Measurements from ENCODE around the gene C9orf152.

The C9orf152 gene, protein sequence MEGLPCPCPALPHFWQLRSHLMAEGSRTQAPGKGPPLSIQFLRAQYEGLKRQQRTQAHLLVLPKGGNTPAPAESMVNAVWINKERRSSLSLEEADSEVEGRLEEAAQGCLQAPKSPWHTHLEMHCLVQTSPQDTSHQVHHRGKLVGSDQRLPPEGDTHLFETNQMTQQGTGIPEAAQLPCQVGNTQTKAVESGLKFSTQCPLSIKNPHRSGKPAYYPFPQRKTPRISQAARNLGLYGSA

DNA sequence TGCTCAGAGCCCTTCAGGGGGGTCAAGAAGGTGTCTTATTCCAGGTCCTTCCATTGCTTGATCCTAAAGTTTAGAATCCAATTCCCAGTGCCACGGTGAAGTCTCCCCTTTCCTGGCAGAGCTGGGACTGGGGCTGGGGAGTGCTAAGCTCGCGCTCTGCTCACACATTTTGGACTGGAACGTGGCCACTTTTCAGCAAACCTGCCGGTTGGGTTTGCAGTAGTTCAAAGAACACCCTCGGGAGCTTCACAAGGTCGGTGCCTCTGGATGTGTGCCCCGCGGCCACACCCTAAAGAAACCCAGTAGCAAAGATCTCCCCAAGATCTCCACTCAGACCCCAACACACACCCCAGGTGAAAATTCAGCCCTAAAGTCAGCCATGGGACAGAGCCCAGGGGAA, at the start of gene C9orf152:
Gene C9orf152, minus strand, starts transcription at position 129 of the 400 bp plus-strand sequence. CDS start 580 bp downstream, outside the sequence.
- TF ChIP-seq, protein P1, sequence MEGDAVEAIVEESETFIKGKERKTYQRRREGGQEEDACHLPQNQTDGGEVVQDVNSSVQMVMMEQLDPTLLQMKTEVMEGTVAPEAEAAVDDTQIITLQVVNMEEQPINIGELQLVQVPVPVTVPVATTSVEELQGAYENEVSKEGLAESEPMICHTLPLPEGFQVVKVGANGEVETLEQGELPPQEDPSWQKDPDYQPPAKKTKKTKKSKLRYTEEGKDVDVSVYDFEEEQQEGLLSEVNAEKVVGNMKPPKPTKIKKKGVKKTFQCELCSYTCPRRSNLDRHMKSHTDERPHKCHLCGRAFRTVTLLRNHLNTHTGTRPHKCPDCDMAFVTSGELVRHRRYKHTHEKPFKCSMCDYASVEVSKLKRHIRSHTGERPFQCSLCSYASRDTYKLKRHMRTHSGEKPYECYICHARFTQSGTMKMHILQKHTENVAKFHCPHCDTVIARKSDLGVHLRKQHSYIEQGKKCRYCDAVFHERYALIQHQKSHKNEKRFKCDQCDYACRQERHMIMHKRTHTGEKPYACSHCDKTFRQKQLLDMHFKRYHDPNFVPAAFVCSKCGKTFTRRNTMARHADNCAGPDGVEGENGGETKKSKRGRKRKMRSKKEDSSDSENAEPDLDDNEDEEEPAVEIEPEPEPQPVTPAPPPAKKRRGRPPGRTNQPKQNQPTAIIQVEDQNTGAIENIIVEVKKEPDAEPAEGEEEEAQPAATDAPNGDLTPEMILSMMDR (IDR thresholded peaks at IDR 0.05; ENCODE audit: control insufficient read depth, insufficient read depth, low read depth, low read length, missing control alignments): no peak
- no peak for DNase-seq (ENCODE audit: low read depth)
- no peak within 1 kb of the TSS for H3K4me3 ChIP-seq (ENCODE audit: control insufficient read depth, low read depth, low read length)

DNA sequence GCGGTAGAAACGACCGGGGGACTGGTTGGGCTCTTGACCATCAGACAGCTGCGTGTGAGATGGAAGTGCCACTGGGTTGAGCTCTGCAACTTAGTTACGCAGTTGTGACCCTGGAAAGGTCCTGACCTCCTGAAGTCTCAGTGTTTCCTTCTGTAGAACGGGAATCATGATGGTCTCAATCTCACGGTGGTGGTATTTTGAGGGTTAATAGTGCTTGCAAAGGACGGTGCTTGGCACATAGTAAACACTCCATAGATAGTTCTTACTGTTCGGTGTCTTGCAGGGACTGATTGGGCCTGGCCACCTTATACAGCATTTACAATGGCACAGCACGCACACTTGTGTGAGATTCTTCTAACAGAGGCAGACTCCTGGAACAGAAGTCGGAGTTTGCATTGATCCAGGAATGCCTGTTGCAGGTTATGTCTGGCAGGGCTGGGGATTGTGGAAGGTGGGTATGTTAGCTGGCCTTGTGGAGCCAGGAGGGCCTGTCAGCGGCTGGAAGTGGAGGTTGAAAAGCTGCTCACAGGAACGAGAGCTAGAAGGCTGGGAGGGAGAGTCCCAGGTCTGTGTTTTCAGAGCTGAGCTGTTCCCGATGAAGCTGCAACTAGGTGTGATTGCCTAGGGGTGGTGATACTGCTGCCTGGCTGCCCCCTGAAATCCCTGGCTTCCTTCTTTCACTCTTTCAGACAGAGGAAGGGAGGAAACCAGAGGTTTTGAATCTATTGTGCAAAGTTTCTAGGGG, 49.3 kb upstream of the C9orf152 start:
- peak overlapping the region; percentile 70 for H3K4me3 ChIP-seq (ENCODE audit: control insufficient read depth, low read depth, low read length)
- TF ChIP-seq, protein P1 (IDR thresholded peaks at IDR 0.05; ENCODE audit: control insufficient read depth, insufficient read depth, low read depth, low read length, missing control alignments): no peak
- no peak for DNase-seq (ENCODE audit: low read depth)

DNA sequence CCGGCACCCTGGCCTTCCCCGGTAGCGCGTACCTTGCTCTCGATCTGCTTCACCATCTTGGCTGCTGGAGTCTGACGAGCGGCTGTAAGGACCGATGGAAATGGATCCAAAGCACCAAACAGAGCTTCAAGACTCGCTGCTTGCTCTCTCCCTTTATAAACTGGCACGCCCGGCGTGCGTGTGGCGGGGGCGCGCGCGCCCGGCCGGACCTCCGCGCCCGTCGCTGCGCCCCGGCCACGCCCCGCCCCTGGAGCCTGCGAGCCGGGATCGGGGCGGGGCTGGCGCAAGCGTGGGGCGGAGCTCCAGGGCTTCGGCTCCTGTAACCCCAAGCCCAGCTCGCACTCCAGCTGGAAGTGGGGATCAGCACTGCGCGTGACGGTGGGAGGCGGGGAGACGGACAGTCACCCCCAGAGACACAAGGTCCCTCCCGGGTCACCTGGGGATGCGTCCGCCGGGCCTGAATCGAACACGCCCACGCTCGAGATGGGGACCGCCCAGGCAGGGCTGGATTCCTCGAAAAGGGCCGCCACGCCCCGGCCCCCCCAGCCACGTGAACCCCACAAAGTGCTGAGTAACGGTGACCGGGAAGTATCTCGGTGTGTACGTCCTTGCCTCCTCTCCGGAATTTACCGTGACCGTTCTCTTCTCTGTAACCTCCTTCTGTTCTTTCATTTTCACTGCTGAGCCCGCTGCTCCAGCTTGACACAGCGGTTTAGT, 48.6 kb upstream of the C9orf152 start, which contains the start of gene TXN:
Gene TXN, minus strand, starts transcription at position 128 of the 717 bp plus-strand sequence. Its CDS starts 72 bp downstream, at position 56.
- peak within 1 kb of the TSS; percentile 70 for H3K4me3 ChIP-seq (ENCODE audit: control insufficient read depth, low read depth, low read length)
- TF ChIP-seq, protein P1 (IDR thresholded peaks at IDR 0.05; ENCODE audit: control insufficient read depth, insufficient read depth, low read depth, low read length, missing control alignments): no peak
- peak; percentile 63 for DNase-seq (ENCODE audit: low read depth)

DNA sequence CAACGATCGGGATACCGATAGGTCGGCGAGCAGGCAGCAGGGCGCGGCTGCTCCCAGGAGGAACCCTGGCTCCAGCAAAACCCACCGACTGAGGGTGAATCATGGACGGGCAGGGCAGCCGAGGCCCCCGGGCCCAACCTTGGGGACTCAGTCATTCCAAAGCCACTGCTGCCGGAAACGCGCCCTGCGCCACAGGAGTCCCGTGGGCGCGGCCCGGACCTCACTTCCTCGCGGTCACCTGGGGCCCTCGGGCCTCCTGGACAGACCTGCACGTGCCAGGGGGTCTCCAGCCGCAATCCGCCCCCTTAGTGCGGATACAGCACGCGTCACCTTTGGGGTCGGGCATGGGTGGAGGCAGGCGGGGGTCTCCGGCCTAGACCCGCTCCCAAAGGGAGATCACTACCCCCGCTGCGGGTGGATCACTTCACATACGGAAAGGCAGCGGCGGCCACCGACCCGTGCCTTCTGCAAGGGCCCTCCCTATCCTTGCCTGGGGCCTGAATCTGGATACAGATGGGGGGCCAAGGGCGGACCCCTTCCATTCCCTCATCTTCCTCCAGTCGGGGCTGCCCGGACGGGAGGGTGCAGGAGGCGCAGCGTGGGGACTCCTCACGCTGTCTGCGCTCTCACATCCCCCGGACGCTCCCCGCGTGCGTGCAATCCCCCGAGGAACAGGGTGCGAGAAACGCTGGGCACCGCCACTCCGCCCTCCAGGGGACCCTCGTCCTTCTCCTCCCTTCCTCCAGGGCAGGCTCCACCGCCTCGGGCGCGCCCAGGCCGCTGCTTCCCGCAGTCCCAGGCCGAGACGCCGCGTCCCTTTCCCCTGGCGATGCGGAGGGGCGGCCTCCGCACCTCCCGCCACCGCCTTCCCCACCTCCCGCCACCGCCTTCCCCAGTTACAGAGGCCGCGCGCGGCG, 47.8 kb upstream of the C9orf152 start:
- DNase-seq (ENCODE audit: low read depth): no peak
- peak overlapping the region; percentile 70 for H3K4me3 ChIP-seq (ENCODE audit: control insufficient read depth, low read depth, low read length)
- TF ChIP-seq, protein P1 (IDR thresholded peaks at IDR 0.05; ENCODE audit: control insufficient read depth, insufficient read depth, low read depth, low read length, missing control alignments): no peak

DNA sequence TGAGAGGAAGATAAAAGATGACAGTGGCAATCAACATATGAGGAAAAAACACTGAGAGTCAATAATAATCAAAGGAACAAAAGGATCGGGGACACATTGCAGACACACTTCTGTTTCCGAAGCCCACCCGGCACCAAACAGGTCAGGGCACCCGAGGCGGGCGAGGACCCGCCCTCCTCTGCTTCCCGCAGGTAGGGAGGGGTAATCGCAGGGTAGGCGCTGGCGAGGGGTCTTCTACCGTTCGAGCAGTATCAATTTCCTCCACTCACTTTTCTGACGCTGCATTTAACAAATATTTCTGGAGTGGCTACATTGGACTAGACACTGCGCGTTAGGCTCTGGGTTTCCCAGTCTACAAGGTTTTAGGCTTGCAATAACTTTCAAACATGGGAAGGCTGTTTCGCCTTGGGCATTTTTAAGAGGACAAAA, 47.1 kb upstream of the C9orf152 start:
- peak overlapping the region; percentile 70 for H3K4me3 ChIP-seq (ENCODE audit: control insufficient read depth, low read depth, low read length)
- no peak for DNase-seq (ENCODE audit: low read depth)
- TF ChIP-seq, protein P1 (IDR thresholded peaks at IDR 0.05; ENCODE audit: control insufficient read depth, insufficient read depth, low read depth, low read length, missing control alignments): no peak

Measured in AG09309 (cell line).